ENCODE measurements around the gene MANSC1. TPM values are rescaled to one million over a fixed set of nuclear protein-coding genes. Genes with fewer than 3 reads are reported as not detected.

The MANSC1 gene
- total and polyA plus RNA-seq, 9 of the 15 experiments (the other 6 are each of a cell fraction or from before 2014, with no cell fraction given): 0.76 to 8.6 (median 3.1) TPM

- peak; percentile 48; the same call in 1 of the 2 replicates for TF ChIP-seq JUN (IDR thresholded peaks at IDR 0.05; ENCODE audit: borderline replicate concordance, low read depth, low read length)
- no peak for TF ChIP-seq JUN (CRISPR knock-in tag; IDR thresholded peaks at IDR 0.05; ENCODE audit: borderline replicate concordance)
- TF ChIP-seq, protein P1, sequence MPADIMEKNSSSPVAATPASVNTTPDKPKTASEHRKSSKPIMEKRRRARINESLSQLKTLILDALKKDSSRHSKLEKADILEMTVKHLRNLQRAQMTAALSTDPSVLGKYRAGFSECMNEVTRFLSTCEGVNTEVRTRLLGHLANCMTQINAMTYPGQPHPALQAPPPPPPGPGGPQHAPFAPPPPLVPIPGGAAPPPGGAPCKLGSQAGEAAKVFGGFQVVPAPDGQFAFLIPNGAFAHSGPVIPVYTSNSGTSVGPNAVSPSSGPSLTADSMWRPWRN (IDR thresholded peaks at IDR 0.05; ENCODE audit: low read depth): no peak
- TF ChIP-seq KDM1A (IDR thresholded peaks at IDR 0.05): peak; percentile 70 to 77; a peak in 2 of 4 replicates
- TF ChIP-seq FOXP4 (CRISPR knock-in tag; IDR thresholded peaks at IDR 0.05; ENCODE audit: borderline replicate concordance): no peak
- no peak for TF ChIP-seq NONO (IDR thresholded peaks at IDR 0.05; ENCODE audit: low read depth in 2 of 2, low read length in 1 of 2)
- TF ChIP-seq TAF9B (IDR thresholded peaks at IDR 0.05; ENCODE audit: partially characterized antibody): no peak
- no peak for TF ChIP-seq BMI1 (IDR thresholded peaks at IDR 0.05; ENCODE audit: low read length)
- TF ChIP-seq XRCC4 (IDR thresholded peaks at IDR 0.05; ENCODE audit: extremely low read depth, insufficient read depth, insufficient read length): no peak
- no peak for TF ChIP-seq FUS (optimal IDR thresholded peaks at IDR 0.05; ENCODE audit: low read depth, low read length)
- peak; percentile 38; the same call in 1 of the 2 replicates for TF ChIP-seq SMARCE1 (IDR thresholded peaks at IDR 0.05)
- TF ChIP-seq EGR1 (conservative IDR thresholded peaks at IDR 0.05): 0 out of 2 replicates have a peak, but pooled peaks have one; percentile 15
- TF ChIP-seq ZNF717 (CRISPR knock-in tag; IDR thresholded peaks at IDR 0.05): no peak
- no peak for TF ChIP-seq ZFP36 (IDR thresholded peaks at IDR 0.05; ENCODE audit: low read depth, low read length, partially characterized antibody)
- no peak for TF ChIP-seq EP300 (IDR thresholded peaks at IDR 0.05; ENCODE audit: low read length)
- TF ChIP-seq ARID4B (CRISPR knock-in tag; IDR thresholded peaks at IDR 0.05): no peak
- no peak for TF ChIP-seq ARID3A (IDR thresholded peaks at IDR 0.05; ENCODE audit: borderline replicate concordance, low read depth, low read length)
- no peak for TF ChIP-seq ZNF41 (CRISPR knock-in tag; conservative IDR thresholded peaks at IDR 0.05)
- TF ChIP-seq TRIM28 (IDR thresholded peaks at IDR 0.05): no peak
These were observed 48.2 kb upstream of the MANSC1 start (continued) for GRCh38 chr12:12398026-12398859.

Measured in K562 (cell line).